HG03064 (cell line): ENCODE measurements around the gene NEDD9.

Experiments
- ATAC-seq: cut with Tn5 transposase; IDR thresholded peaks from one replicate; pipeline ENCODE4 v1.9.1; 2021; ENCODE audit warnings: low read depth; ENCODE audit not compliant: unreplicated experiment

Gene NEDD9

DNA sequence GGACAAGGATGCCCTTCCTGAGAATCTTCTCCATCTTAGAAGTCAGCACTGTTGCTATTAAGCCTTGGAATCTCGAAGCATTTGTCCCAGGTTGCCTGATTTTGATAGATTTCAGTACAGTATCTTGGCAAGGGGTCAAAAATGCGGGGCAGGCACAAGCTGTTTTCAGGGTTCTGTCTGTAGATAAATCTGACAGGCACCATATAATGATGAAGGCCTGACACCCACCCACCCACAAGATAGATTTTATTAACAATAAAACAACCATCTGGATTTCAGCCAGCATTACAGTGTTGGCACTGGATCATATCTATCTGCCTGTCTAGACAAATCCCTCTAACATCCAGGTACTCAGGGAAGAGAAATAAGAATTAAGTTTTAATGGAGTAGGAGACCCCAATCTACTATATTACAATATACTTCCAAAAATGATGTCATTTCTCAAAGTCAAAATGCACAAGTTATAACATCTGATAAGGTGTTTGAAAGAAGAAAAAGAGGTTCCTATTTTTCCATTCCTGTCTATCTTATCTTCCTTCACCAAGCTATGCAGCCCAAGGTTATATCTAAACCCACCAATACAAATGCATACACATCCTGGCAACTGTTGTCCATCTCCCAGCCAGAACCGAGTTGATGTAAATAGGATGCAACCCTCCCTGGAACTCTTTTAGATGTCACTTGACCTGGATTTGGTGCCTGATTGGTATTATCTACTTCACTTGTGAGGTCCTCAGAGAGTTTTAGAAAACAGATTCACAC is 10.7 kb downstream of the NEDD9 start:
- no peak for ATAC-seq

DNA sequence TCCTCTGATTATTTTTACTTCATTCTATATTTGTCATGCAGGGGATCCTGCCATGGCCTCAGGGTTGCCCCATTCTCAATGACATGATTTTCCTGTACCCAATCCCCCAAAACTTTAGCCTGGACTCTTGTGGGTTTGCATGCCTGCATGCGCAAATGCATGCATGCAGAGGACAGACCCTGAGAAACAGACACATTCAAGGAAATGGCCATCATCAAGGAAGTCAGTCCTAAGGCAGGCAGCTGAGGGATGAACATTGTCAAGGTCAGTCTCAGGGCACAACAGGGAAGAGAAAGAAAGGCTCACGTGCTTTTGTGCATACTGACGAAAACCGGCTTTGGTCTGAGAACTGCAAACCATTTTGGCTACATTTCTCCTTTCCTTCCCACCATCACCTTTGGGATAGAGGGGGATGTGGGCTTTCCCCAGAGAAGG is 13.1 kb downstream of the NEDD9 start:
- ATAC-seq, result no peak

- ATAC-seq, result no peak
Observed at GRCh38 chr6:11218538-11219399, 13.7 kb downstream of the NEDD9 start.

GRCh38 chr6:11218102-11218442 is 14.4 kb downstream of the NEDD9 start:
- ATAC-seq, result peak; percentile 24

- ATAC-seq, result peak; percentile 45
Observed at GRCh38 chr6:11217360-11218101, 14.9 kb downstream of the NEDD9 start.

DNA sequence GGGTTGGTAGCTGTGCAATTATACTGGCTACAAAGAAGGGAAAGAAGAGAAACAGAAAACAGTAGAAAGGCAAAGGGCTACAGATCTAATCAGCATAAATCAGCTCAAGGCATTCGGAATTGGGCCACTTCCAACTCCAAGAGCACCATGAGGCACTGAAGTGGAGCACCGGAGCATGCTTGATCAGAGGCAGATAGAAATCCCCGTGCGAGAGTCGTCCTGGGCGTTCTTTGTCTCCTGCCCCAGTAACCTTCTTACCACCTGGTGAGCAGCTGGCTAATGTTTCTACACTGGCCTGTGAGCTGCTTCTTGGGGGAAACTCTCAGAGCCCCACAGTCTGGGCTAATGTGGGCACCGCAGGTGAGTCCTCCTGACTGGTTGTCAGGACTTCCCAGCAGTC is 16.7 kb downstream of the NEDD9 start:
- ATAC-seq, result no peak

GRCh38 chr6:11214901-11215300 is 17.6 kb downstream of the NEDD9 start:
- no peak for ATAC-seq

DNA sequence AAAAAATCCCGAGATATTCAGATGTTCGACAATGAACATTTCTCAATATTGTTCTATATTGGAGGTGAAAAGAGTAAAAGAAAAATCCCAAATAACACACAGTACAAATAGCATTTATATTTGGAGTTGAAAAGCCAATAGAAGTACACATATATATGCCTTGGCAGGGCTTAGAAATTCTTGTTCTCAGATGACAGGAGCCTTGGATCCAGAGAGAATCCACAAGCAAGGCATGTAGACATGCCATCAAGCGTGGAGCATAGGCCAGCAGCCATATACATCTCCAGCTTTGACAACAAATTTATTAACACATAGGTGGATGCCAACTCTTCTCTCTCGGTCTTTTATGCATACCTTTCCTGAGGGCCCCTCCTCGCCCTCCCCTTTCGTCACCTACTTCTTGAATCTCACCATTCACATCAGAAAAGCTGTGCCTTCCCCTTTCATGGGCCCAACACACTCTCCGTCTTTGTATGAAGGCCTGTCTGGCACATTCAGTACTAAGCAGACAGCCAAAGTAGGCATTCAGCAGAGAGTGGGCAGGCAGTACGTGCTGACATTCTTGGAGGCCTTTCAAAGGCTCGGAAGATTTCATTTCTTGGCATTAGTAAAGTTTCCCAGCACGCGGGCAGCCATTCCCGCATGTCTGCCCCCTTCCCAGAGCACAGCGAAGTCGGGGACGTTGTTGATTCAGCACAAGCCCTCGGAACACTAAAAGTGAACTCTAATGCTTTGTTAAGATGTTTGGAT is 18.2 kb downstream of the NEDD9 start:
- no peak for ATAC-seq

- ATAC-seq, result no peak
Observed at GRCh38 chr6:11213422-11214021, 18.9 kb downstream of the NEDD9 start.

DNA sequence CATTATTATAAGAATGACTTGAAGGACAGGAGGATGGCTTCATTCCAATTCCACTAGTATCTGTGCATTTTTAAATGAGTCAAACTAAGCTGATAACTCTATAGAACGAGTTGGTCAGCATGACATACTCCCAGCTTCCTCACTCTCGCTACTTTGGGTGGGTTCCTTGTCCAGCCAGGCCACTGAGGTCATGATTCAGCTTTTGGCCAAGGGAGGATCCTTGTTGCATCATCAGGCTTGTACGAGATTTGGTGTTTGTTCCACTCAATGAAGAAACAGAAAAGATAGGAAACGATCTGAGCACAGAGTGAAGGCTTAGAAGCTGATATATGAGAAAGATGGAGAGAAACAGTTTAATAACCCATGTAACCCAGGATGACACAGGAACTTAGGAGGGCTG is 19.8 kb downstream of the NEDD9 start:
- no peak for ATAC-seq

- no peak for ATAC-seq
Observed at GRCh38 chr6:11211254-11211653, 21.2 kb downstream of the NEDD9 start.

DNA sequence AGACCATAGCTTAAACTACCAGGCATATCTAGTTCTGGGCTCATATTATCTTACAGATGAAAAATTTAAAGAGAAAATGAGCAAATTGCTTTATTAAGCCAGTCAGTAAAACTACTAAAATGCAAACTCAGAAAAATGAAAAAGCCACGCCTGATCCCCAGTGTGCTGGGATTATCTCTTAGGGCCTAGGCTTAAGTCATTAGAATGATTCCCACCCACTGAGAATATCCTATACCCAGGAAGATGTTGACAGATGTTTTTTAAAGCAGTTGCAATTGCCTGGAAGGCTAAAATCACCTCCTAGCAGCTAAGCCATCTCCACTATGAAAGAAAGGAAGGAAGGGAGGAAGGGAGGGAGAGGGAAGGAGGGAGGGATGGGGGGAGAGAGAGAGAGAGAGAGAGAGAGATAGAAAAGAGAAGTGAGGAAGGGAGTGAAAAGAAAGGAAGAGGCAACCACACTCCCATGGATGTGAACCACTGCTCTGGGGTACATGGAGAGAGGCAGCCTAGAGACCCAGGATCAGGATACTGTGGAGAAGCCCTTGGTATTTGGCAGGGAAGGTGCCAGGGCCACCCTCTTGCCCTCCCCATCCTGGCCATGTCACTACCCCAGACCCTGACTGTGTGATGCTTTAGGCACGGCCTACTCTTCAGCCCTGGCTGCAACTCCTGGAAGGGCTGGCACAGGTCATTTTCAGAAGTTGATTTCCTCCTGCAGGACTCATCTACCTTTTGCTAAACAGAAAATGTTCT is 21.9 kb downstream of the NEDD9 start:
- ATAC-seq, result no peak

DNA sequence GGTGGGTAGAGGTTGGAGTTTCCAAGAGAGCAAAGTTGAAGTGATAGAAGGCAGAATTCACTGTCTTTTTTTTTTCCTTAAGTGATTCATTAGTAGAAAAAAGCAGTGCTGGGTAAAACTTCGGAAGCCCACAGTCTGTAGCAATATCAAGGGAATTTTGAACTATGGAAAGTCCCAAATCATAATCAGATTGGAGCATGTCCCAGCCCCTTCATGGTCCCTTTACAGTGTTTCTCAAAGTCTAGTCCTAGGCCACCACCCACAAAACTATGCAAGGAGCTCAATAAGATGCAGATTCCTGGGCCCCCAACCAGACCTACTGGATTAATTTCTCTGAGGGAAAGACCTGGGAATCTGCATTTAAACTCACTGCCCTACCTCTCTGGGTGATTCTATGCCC is 22.6 kb downstream of the NEDD9 start:
- no peak for ATAC-seq

GRCh38 chr6:11209369-11209768 is 23.1 kb downstream of the NEDD9 start:
- ATAC-seq, result no peak

GRCh38 chr6:11208854-11209253 is 23.6 kb downstream of the NEDD9 start:
- ATAC-seq, result no peak

GRCh38 chr6:11208267-11208666 is 24.2 kb downstream of the NEDD9 start:
- no peak for ATAC-seq

DNA sequence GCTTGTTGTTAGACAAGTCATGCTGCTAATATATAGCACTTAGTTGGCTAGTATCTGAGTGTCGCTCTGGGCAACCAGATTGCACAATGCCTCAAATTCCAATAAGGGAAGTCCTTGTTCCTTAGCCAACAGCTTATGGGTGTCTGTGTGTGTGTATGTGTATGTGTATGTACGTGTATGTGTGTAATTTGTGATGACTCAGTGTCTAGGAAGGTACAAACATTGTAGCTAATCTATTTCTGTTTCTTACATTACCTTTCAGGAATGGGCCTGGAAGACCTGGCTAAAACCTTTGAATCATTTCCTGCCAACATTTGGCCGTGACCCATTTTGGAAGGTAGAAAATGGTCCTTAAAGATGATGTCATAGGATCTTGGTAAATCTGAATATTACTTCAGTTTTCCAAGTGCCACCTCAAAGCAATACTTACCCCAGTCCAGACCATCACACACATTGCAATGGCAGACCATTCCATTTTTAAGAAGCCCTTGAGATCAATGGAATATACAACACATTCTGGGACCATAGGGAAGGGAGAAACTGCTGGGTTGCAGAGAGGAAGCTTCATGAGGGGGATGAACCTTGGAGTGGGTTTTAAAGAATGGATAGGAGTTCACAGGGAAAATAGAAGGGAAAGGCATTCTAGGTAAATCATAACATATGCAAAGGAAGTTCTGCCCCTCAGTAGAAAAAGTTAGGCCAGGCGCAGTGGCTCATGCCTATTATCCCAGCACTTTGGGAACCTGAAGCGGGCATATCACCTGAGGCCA is 25.1 kb downstream of the NEDD9 start:
- ATAC-seq, result no peak

DNA sequence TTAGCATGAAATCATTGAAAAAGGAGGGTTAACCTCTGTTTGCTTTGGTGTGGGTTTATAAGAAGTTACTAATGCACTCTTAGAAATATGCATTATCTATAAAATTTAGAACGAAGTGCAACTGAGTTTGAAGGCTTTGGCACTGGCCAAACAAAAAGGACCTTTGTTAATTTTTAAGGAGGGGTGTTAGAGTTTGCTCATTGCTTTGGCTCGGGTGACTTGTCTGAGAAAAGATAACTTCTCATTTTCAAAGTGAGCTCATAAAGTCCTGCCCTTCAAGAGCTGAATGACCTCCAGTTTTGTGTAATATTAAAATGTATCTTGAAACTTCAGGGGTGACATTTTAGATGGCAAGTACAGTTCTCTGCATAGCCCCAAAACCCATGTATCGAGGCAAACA is 25.9 kb downstream of the NEDD9 start:
- no peak for ATAC-seq
